Natural killer cell (primary cell): ENCODE data around the gene SLU7. TPM values are rescaled to one million over a fixed set of nuclear protein-coding genes. Genes with fewer than 3 reads are reported as not detected.

ENCODE experiments used
- ATAC-seq, 3 donors: fragments of 150-1000 bp in 2 of 3; fragments of 200-7000 bp in 1 of 3; cut with Tn5 transposase; 1 replicate in 1 of 3; 2 replicates in 2 of 3; pipeline ENCODE4 v1.10.0; 2021; ENCODE audit warnings: mild to moderate bottlenecking in 2 of 3, moderate library complexity in 2 of 3
- DNase-seq, 2 donors: peaks; one replicate each; pipeline versions ENCODE4 v3.0.0 to v3.0.0-alpha.2; 2013 to 2021; ENCODE audit warnings: mixed read lengths in 1 of 2
- H3K27ac ChIP-seq: one replicate; pipeline ENCODE4 v1.5.1; 2013; ENCODE audit warnings: mild to moderate bottlenecking, low read length
- H3K27me3 ChIP-seq: one replicate; pipeline ENCODE4 v1.6.1; 2013; ENCODE audit warnings: low read length; ENCODE audit not compliant: control insufficient read depth, insufficient read depth
- H3K36me3 ChIP-seq: one replicate; pipeline ENCODE4 v1.6.1; 2013; ENCODE audit warnings: low read length; ENCODE audit not compliant: control insufficient read depth, insufficient read depth
- H3K4me1 ChIP-seq: one replicate; pipeline ENCODE4 v1.6.1; 2013; ENCODE audit warnings: low read length; ENCODE audit not compliant: control insufficient read depth, insufficient read depth
- H3K4me3 ChIP-seq: one replicate; pipeline ENCODE4 v1.5.1; 2013; ENCODE audit warnings: low read length
- H3K9me3 ChIP-seq: one replicate; pipeline ENCODE4 v1.6.1; 2013; ENCODE audit warnings: low read length; ENCODE audit not compliant: control insufficient read depth, insufficient read depth
- H3K27ac Mint-ChIP-seq, 2 donors: one replicate each; pipeline ENCODE4 v1.8.0; 2022; ENCODE audit warnings: mild to moderate bottlenecking in 2 of 2, mixed read lengths in 2 of 2, moderate library complexity in 1 of 2
- H3K27me3 Mint-ChIP-seq, 2 donors: one replicate each; pipeline ENCODE4 v1.8.0; 2022; ENCODE audit warnings: low read depth in 2 of 2, mixed read lengths in 2 of 2
- H3K36me3 Mint-ChIP-seq: one replicate; pipeline ENCODE4 v1.8.0; 2022; ENCODE audit warnings: mixed read lengths
- H3K4me1 Mint-ChIP-seq, 2 donors: one replicate each; pipeline ENCODE4 v1.8.0; 2022; ENCODE audit warnings: mixed read lengths in 2 of 2
- H3K4me3 Mint-ChIP-seq: one replicate; pipeline ENCODE4 v1.8.0; 2022; ENCODE audit warnings: mild to moderate bottlenecking, moderate library complexity, mixed read lengths
- H3K9me3 Mint-ChIP-seq, 2 donors: one replicate each; pipeline ENCODE4 v1.8.0; 2022; ENCODE audit warnings: mixed read lengths in 2 of 2
- CTCF ChIP-seq: fragments of 200-600 bp; IDR thresholded peaks from one replicate; pipeline ENCODE4 v1.8.0; 2022; ENCODE audit warnings: antibody characterized with exemption
- WGBS: methylation state at CpG from one replicate; pipeline ENCODE4 v1.1.7; 2013; ENCODE audit warnings: missing lambda C conversion rate; ENCODE audit not compliant: insufficient coverage; 5-methylcytosine and 5-hydroxymethylcytosine counted together
- intact Hi-C: fragments of 100-400 bp; cut with micrococcal nuclease; formaldehyde crosslinking; loops from one replicate; pipeline ENCODE4 v1.14.2; 2022
- total RNA-seq, 4 donors: library from RNA; stranded (reverse); fragments of 120-200 nt in 1 of 4; gene quantifications; one replicate each; pipeline versions ENCODE4 v1.2.3 to v1.2.4, GENCODE V29; 2013 to 2022

SLU7 gene
- total RNA-seq, 3 donors from 2014 or later (not counting 1 experiment from before 2014, with no cell fraction given): 114 to 143 (median 118) TPM

GRCh38 chr5:160361624-160362228 lies 57.2 kb downstream of the SLU7 start:
- H3K4me1 Mint-ChIP-seq: peaks cover 0 to 5% of the 10 kb centered on the region in 2 donors

GRCh38 chr5:160360310-160360709 lies 58.6 kb downstream of the SLU7 start:
- no peak for TF ChIP-seq CTCF
- Histone ChIP-seq H3K4me1 (no peaks in the 10 kb centered on the region), H3K27me3 (no peaks in the 10 kb centered on the region), H3K27ac (no peak overlapping the region), H3K36me3 (no peaks in the 10 kb centered on the region), H3K9me3 (no peaks in the 10 kb centered on the region), H3K4me3 (no peak overlapping the region)
- ATAC-seq: no peak
- no peak for DNase-seq
- Mint-ChIP-seq H3K36me3 (no peaks in the 10 kb centered on the region), H3K27ac (no peak overlapping the region), H3K27me3 (peaks cover 0 to 12% of the 10 kb centered on the region in 2 donors), H3K9me3 (no peaks in the 10 kb centered on the region), H3K4me3 (no peak overlapping the region), H3K4me1 (peaks cover 0 to 5% of the 10 kb centered on the region in 2 donors)
- WGBS: 100% methylated on average over 2 of the region's 3 CpGs
- intact Hi-C loops: no loop called here

More at GRCh38 chr5:160361624-160362228, 57.2 kb downstream of the SLU7 start:
- Histone ChIP-seq H3K27ac (no peak overlapping the region), H3K4me3 (no peak overlapping the region), H3K9me3 (no peaks in the 10 kb centered on the region), H3K27me3 (no peaks in the 10 kb centered on the region), H3K4me1 (no peaks in the 10 kb centered on the region), H3K36me3 (no peaks in the 10 kb centered on the region)
- Mint-ChIP-seq H3K27ac (no peak overlapping the region), H3K27me3 (peaks cover 3 to 12% of the 10 kb centered on the region in 2 donors), H3K4me3 (no peak overlapping the region), H3K9me3 (no peaks in the 10 kb centered on the region), H3K36me3 (no peaks in the 10 kb centered on the region)
- DNase-seq: no peak
- ATAC-seq: no peak
- no peak for TF ChIP-seq CTCF
- intact Hi-C loops: no loop called here
- WGBS: 88% methylated on average over 9 of the region's 9 CpGs

GRCh38 chr5:160359816-160360215 lies 59.1 kb downstream of the SLU7 start:
- no peaks in the 10 kb centered on the region for H3K9me3 ChIP-seq
- DNase-seq (no peak), ATAC-seq (no peak)
- Mint-ChIP-seq H3K27me3 (peaks cover 0 to 12% of the 10 kb centered on the region in 2 donors), H3K9me3 (no peaks in the 10 kb centered on the region), H3K4me3 (no peak overlapping the region), H3K27ac (no peak overlapping the region), H3K4me1 (peaks cover 0 to 5% of the 10 kb centered on the region in 2 donors), H3K36me3 (no peaks in the 10 kb centered on the region)
- intact Hi-C loops: no loop called here
- no peaks in the 10 kb centered on the region for H3K4me1 ChIP-seq
- H3K4me3 ChIP-seq: no peak overlapping the region
- no peaks in the 10 kb centered on the region for H3K36me3 ChIP-seq
- 57% methylated on average over 4 of the region's 4 CpGs for WGBS
- H3K27ac ChIP-seq: no peak overlapping the region
- no peak for TF ChIP-seq CTCF
- no peaks in the 10 kb centered on the region for H3K27me3 ChIP-seq

GRCh38 chr5:160359242-160359641 lies 59.6 kb downstream of the SLU7 start:
- intact Hi-C loops: no loop called here
- H3K27ac ChIP-seq: no peak overlapping the region
- Mint-ChIP-seq H3K9me3 (no peaks in the 10 kb centered on the region), H3K27me3 (peaks cover 0 to 12% of the 10 kb centered on the region in 2 donors), H3K36me3 (no peaks in the 10 kb centered on the region), H3K27ac (no peak overlapping the region), H3K4me1 (peaks cover 0 to 5% of the 10 kb centered on the region in 2 donors), H3K4me3 (no peak overlapping the region)
- no peak overlapping the region for H3K4me3 ChIP-seq
- WGBS: no CpG with 5 or more reads among the region's 1 CpG
- no peak for DNase-seq
- H3K27me3 ChIP-seq: no peaks in the 10 kb centered on the region
- H3K9me3 ChIP-seq: no peaks in the 10 kb centered on the region
- H3K4me1 ChIP-seq: no peaks in the 10 kb centered on the region
- no peak for TF ChIP-seq CTCF
- H3K36me3 ChIP-seq: no peaks in the 10 kb centered on the region
- ATAC-seq: no peak
